Activated CD4-positive, alpha-beta T cell treated with anti-CD3 and anti-CD28 coated beads, Interleukin-2, amount 50 U/mL, for 1 hour (primary cell): ENCODE results near the gene RAD51B.

Source experiments
- DNase-seq: peaks from one replicate; pipeline ENCODE4 v3.0.0-alpha.2; 2020

RAD51B gene

DNA sequence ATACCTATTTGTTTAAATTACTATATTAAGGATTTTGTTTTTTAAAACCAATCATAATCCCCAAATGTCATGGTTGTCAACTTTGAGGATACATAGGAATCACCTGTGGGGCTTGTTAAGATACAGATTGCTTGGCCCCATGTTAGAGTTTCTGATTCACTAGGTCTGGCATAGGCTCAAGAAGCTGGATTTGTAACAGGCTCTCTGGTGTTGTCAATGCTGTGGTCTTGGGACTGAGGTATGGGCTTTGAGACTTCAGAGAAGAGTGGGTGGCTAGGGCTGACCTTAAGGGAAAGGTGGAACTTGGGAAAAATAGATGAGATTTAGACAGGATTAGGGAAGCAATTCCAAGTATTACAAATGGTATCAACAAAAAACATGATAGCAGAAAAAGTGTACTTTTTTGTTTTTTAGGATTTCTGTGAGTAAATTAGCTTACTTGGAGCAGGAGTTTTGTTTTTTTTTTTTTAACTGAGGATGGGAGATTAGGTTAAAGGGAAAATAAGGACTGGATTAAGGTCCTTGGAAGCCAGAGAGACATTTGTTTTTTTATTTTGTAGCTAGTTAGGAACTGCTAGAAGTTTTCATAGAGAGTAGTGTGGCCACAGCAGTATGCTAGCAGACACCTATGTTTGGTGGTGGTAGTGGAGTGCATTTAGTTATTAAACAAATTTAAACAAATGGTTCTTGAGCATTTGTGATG lies 88.6 kb downstream of the RAD51B start:
- DNase-seq, result no peak

DNA sequence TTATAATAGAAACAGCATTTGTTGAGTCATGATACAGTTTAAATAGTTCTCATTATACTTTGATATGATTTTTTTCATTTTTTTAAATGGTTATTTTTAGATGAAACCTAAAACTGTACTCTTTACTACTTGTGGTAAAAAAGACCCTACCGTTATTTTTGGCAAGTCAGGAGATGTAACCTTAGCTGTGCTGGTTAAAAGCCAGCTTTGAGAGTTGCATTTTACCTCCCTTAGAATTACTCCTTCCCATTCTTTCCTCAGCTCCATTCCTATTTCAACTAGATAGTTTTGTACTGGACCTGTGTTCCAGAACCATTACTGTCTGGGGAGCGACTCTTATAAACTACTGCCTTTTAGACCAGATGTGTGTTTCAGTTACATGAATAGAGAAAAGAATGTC lies 92.0 kb downstream of the RAD51B start:
- DNase-seq, result no peak

DNA sequence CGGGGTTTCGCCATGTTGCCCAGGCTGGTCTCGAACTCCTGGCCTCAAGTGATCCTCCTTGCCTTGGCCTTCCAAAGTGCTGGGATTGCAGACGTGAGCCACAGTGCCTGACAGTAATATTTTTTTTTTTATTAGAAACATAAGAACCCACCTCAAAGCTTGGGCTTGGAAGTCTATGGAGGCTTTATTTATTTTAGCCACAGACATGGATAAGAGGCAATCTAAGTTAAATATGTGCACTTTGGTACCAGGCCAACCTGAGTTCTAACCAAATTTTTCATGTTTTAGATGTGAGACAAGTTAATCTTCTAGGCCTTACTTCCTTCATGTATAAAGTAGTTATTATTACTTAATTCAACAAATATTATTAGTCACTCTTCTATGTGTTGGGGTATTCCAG lies 96.9 kb downstream of the RAD51B start:
- DNase-seq, result no peak

DNA sequence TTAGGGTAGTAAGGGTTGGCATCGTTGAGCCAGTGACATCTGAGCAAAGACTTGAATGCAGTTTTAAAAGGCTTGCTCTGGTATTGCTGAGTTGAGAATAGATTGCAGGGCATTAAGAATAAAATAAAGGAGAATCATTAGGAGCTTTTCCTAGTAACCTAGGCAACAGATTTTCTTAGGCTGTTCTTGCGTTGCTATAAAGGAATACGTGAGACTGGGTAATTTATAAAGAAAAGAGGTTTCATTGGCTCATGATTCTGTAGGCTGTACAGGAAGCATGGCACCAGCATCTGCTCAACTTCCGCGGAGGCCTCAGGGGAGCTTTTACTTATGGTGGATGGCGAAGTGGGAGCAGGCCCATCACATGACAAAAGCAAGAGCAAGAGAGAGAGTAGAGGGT lies 97.4 kb downstream of the RAD51B start:
- DNase-seq, result no peak

DNA sequence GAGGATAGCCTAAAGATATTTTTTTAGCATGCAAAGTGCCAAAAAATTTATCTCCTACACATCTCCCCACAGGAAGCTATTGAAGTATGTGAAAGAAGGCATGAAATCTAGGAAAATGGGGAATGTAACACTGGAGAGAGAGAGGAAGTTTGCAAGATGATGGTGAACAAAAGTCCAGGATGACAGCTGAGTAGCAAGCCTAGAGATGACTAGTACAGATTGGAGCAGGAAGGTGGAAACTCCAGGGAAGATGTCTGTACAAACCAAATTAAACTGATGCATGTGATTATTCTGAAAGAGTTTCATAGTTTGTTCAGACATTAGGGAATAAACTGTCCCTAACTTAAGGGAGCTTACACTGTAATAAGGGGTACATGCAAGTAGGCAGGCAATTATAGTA lies 99.3 kb downstream of the RAD51B start:
- DNase-seq, result no peak

DNA sequence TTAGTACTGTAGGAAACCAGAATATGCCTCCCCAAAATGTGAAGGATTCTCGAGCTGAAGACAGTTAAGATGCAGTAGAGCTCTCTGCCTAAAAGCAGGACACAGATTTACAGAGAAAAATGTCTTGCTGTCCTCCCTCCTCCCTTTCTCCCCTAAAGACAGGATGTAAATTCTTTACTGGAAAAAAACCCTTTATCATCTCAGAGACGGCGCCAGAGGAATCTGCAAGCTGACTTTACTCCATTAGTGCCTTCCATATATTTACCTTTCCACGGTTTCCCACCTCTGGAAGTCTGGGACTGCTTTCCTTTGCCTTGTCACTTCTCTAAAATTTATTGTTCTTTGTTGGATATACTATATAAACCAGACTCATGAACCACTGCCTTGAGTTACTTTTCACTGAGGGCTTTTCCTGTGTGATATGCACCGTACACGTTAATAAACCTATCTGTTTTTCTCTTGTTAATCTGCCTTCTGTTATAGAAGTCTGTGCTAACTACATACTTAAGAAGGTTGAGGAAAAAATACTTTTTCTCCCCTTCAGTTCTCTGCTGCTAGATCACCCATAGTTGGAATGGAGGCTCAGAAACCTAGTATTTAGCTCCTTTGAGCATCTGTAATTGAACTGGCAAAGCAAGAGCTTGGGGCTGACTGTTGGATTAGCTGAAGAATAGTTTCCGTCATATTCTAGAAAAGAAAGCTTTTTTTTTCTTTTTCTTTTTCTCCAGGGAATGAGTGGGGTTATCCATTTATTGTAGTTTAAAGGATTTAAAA lies 99.9 kb downstream of the RAD51B start:
- DNase-seq, result no peak

DNA sequence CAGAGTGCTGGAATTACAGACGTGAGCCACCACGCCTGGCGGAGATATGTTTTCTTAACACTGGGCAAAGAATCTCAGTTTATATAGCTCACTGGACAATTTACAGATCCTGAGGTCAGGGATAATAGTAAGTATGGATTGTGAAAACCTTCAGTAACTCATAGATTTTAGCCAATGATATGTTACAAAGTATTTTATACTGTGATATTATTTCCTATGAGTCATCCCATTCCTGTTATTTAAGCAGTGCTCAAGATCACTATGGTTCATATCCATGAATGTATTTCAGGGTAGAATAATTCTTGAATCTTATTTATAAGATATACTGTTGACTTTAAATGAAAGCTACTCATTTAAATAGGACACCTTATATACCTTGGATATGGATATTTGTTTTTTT lies 107.2 kb downstream of the RAD51B start:
- no peak for DNase-seq

DNA sequence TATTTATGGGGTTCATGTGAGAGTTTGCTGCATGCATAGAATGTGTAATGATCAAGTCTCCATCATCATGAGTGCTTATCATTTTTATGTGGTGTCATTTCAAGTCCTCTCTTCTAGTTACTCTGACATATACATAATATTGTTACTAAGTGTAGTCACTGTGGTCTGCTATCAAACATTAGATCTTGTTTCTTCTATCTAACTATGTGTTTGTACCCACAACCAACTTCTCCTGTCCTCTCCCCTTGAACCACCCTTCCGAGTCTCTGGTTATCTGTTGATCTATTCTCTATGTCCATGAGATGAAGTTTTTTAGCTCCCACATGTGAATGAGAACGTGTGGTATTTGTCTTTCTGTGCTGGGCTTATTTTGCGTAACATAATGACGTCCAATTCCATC lies 107.7 kb downstream of the RAD51B start:
- no peak for DNase-seq

DNA sequence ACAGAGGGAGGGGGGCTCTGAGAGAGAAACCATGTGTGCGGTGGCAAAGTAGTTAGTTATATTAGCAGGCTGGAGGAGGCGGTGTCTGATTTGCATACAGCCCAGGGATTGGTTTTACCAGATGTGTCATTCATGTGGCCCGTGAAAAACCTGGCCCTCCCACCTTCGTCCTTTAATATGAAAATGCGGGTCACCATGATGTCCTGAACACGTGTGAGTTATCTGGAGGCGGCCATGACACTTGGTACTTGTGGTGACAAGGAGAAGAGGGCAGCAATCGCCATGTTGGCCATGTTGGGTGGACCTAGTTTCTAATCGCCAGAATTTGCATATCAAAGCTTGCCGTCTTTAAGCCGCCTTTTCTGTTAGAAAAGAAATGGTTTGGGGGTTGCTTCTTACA lies 108.8 kb downstream of the RAD51B start:
- no peak for DNase-seq

DNA sequence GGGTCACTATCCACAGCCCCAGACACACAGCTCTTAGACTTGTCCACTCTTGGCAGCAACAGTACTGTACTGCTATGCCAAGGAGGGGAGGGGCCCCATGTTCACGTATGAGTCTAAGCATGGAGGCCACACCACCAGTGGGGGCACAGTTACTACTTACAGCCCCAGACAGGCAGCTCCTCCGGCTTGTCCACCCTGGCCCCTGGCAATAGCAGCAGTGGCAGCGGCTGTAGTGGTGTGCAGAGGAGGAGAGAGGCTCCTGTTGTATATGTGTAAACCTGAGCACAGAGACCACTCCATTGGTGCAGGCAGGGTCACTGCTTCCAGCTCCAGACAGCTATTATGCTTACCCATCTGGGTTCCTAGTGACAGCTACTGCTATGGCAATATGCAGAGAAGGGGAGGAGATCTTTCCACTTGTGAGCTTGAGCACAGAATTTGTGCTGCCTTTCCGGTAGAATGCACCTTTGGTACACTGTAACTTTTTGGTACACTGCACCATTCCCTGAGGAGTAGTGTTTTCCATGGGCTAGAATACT lies 113.2 kb downstream of the RAD51B start:
- no peak for DNase-seq

DNA sequence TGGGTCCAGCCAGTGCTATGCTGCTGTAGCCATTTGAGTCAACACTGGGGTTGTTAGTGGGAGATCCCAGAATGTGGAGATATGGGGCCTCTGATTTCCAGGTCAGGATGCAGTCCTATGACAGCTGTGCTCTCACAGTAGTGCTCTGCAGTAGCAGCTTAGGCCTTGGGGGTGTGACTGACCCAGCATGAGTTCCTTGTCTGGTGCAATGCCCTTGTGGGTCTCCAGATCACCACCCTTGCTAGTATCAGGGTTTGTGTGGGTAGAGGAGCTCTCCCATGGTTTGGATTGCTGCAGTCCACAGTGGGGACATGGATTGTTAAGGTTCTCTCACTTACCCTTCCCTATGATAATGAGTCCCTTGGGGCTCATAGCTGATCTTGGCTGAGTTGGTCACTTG lies 113.7 kb downstream of the RAD51B start:
- DNase-seq, result no peak

DNA sequence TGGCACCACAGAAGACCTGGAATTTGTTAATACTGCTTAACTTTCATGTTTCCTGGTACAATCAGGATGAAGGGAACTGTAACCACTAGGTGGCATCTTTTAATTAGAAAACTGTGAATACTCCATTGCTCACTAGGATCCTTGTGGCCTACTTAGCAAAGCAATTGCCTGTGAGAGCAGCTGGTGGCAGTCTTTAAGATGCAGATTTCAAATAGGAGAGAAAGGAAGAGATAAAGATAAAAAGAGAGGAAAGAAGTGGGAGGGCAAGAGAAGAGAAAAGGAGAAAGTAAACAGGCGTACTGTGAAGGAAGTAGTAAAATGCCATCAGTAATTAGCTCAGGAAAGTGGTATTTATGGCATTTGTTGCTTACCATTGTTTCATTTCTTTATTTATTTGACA lies 114.5 kb downstream of the RAD51B start:
- DNase-seq, result no peak

DNA sequence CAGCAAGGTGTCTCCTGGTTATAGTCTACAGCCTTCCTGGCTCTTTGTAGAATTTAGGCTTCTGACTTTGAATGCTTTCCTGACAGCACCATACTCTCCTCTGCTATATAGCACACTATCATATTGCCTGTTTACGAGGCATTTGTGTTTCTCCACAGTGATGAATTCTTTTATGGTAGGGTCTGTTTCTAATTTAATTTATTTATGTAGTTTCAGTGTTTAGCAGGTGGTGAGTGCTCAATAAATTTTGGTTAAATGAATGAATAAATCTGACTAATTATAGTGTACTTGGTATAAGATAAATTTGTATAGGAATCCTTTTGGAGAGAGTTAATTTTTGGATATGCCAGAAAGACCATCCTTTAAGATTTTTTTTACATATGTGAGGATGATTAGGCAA lies 115.3 kb downstream of the RAD51B start:
- DNase-seq, result no peak

DNA sequence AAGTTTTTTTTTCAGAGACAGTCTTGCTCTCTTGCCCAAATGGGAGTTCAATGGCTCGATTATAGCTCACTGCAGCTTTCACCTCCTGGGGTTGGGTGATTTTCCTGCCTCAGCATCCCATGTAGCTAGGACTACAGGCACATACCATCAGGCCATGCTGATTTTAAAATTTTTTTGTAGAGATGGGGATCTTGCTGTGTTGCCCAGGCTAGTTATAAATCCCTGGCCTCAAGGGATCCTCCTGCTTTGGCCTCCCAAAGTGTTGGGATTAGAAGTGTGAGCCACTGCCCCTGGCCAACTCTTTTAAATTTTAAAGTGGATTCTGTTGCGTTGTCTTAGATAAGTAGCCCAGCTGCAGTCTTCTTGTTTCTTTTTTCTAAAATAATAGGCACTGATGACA lies 115.8 kb downstream of the RAD51B start:
- DNase-seq, result no peak

DNA sequence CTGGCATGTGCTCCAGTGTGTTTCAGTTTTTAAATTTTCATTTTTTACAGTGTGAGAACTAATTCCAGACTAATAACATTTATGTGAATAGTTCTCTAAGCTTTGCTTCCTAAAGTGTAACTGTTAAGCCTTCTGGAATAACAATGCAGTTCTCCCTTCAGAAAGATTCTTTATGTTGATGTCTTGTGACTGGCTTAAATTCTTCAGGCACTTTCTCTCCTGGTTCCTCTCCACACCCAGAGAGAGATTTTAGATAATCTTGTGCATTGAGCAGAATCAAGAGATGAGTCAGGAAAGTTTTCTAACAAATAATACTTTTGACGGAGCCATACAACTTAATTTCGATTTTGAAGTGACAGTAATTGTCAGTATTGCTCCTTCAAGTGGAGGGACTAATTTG lies 118.5 kb downstream of the RAD51B start:
- DNase-seq, result no peak

DNA sequence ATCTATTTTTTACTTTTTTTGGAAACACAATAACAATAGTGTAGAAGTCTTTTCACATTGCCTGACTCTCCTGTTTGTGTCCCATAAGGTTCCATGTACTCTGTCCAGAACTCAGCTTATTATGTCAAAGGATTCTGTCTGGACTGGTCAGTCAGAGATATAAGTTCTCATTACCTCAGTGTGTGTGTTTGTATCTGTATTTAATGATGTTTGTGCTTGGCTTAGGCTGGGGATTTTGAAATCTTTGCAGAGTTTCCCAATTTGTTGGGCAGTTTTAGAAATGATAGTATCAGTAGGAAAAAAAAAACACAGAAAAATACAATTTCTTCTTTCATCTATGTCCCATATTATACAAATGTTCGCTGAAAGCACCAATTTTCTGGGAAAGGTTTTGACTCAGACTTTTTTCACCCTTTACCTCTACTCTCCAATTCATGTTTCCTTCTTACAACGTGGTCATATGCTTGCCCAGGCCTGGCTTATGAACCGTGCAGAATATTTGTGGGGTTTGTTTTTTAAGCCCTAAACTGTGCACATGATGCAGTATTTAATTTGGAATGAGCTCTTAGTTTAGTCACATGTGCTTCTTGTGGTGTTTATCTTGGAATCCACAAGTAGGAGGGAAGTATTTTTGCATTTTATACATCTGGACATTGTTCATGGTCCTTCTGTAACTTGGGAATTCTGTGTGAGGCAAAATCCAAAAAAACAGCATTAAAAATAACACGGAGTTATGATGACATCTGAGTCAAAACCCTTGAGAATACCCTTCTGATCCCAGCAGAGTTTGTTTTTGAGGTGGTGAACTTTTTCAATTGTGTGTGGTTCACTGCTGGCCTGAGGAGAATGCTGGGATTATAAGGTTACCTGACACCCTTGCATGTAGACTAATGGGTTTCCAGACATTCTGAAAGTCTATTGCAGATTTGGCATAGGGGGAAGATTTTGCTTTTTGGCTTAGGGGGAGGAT lies 121.2 kb downstream of the RAD51B start:
- no peak for DNase-seq

DNA sequence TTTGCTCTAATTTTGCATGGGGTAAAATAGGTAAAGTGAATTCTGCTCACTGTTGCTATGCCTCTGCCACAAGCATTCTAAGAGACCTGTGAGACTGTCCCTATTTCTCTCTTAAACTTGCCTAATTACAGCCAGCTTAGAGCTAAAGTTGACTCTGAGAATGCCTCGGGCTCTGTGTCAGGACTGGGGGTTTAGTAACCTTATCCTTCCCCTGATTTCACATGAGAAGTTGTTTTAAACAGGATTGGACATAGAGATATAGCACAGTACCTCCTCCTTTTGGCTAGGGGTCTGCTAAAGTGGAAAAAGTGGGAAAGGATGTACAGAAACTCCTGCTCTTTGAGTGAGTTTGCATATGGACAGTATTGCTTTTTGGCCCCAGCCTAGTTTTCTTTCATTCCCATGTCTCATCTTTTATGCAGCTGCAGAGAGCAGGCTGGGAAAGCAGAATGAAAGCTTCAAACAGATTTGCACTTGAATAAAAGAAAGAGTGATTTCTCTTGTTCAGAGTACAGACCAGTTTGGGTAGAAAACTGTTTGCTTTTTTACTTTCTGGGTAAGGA lies 122.0 kb downstream of the RAD51B start:
- no peak for DNase-seq

DNA sequence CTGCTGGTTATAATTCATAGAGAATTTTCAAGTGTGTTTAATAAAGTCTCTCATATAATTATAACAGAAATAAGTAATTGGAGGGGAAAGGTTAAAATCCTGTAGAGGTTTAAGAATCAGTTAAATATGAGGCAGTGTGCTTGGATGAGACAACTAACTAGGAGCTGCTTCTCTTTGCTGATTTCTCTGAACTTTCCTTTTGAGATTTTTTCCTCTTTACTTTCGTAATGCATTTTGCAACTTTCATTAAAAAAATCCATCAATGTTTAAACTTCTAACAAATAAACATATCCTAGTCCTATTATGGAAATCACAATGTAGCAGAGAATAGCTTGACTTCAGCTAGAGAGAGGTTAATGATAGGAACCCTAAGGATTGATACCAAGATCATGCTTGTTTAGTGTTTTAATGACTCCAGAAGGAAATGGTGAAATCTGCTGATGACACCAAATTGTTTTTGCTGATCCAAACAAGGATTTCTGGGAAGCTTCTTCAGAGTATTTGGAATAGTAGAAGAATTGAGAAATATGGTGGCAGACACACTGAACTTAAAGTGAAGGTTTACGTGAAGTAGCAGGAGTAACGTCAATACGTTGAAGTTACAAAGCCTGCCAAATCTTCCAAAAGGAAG lies 122.6 kb downstream of the RAD51B start:
- no peak for DNase-seq

DNA sequence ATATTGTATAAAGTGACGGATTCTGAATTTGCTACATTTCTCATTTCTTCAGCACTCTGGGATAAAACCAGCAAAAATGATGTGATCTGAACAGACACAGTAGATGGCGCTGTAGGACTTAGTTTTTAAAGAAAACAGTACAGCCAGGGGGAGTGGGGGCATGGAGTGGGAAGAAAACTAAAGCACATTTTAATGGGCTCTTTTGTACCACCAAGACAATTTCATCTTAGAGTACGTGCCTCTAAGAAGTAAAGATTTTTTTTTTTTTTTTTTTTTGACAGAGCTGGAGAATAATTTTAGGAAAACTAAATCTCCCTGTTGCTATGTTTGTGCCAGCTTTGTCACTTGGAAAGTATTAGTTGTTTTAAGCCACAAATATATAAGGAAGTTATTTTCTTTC lies 124.4 kb downstream of the RAD51B start:
- DNase-seq, result peak; percentile 15

DNA sequence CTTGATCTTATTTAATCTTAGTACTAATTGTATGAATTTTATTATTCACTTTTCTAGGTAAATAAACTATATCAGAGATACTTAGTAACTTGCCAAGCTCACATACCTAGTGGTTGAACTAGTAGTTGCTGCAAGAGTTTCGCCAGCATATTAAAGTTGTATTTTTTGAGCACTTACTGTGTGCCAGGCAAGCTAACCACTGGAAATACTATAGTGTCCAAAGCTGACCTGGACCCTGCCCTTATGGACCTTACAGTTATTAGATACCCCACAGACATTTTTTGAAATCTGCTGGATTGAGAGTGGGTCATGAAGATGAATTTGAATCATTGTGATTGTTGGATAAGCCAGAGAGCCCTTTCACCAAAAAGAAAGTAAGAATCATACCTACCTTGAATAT lies 125.0 kb downstream of the RAD51B start:
- no peak for DNase-seq

DNA sequence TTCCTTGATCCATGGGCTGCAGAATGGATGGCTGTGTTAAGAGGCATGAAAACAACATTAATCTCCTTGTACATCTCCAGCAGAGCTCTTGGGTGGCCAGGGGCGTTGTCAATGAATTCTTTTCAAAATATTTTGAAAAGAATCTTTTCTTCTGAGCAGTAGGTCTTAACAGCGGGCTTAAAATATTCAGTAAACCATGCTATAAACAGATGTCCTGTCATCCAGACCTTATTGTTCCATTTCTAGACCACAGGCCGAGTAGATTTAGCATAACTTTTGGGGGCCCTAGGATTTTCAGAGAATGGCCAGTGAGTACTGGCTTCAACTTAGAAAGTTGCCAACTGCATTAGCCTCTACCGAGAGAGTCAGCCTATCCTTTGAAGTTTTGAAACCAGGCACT lies 130.2 kb downstream of the RAD51B start:
- DNase-seq, result no peak

DNA sequence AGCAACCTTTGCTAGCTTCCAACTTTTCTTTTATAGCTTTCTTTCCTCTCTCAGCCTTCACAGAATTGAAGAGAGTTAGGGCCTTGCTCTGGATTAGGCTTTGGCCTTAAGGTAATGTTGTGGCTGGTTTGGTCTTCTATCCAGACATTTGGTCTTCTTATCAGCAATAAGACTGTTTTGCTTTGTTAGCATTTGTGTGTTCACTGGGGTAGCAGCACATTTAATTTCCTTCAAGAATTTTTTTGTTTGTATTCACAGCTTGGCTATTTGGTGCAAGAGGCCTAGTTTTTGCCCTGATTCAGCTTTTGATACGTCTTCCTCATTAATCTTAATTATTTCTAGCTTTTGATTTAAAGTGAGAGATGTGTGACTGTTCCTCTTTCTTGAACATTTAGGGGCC lies 130.8 kb downstream of the RAD51B start:
- no peak for DNase-seq
